Trophoblast cell (in vitro differentiated cells and primary cell): Measurements from ENCODE around the gene TEX14.

Source experiments
- DNase-seq, 2 donors: peaks; one replicate each; pipeline ENCODE4 v3.0.0-alpha.2; 2016
- H2AFZ ChIP-seq: 2 replicates; pipeline ENCODE4 v1.6.1; 2013; ENCODE audit warnings: low read length, moderate library complexity, mild to moderate bottlenecking; ENCODE audit not compliant: insufficient read depth, poor library complexity
- H2AK5ac ChIP-seq: 2 replicates; pipeline ENCODE4 v1.6.1; 2013; ENCODE audit warnings: mild to moderate bottlenecking, low read length
- H2BK120ac ChIP-seq: 2 replicates; pipeline ENCODE4 v1.6.1; 2013; ENCODE audit warnings: low read length, mild to moderate bottlenecking, moderate library complexity; ENCODE audit not compliant: insufficient read depth, poor library complexity
- H2BK12ac ChIP-seq: 2 replicates; pipeline ENCODE4 v1.6.1; 2013; ENCODE audit warnings: mild to moderate bottlenecking, low read length, moderate library complexity
- H2BK5ac ChIP-seq: 2 replicates; pipeline ENCODE4 v1.6.1; 2013; ENCODE audit warnings: low read length, low read depth, moderate library complexity, mild to moderate bottlenecking; ENCODE audit not compliant: poor library complexity
- H3K14ac ChIP-seq: 2 replicates; pipeline ENCODE4 v1.6.1; 2013; ENCODE audit warnings: mild to moderate bottlenecking, low read length
- H3K18ac ChIP-seq: 2 replicates; pipeline ENCODE4 v1.6.1; 2013; ENCODE audit warnings: mild to moderate bottlenecking, low read length
- H3K23ac ChIP-seq: 2 replicates; pipeline ENCODE4 v1.6.1; 2013; ENCODE audit warnings: low read length
- H3K27ac ChIP-seq: 2 replicates; pipeline ENCODE4 v1.5.1; 2013; ENCODE audit warnings: low read depth, mild to moderate bottlenecking, inconsistent platforms, low read length, moderate library complexity
- H3K27me3 ChIP-seq: 2 replicates; pipeline ENCODE4 v1.6.1; 2013; ENCODE audit warnings: inconsistent platforms, mild to moderate bottlenecking, low read length, moderate library complexity; ENCODE audit not compliant: insufficient read depth
- H3K36me3 ChIP-seq, 2 experiments: 1 replicate in 1 of 2; 2 replicates in 1 of 2; pipeline ENCODE4 v1.6.1; 2013; ENCODE audit warnings: low read length in 2 of 2, mild to moderate bottlenecking in 2 of 2, moderate library complexity in 1 of 2; ENCODE audit not compliant: insufficient read depth in 2 of 2, control insufficient read depth in 1 of 2
- H3K4ac ChIP-seq: 2 replicates; pipeline ENCODE4 v1.6.1; 2013; ENCODE audit warnings: low read depth, mild to moderate bottlenecking, low read length, moderate library complexity
- H3K4me1 ChIP-seq, 2 experiments: 1 replicate in 1 of 2; 2 replicates in 1 of 2; pipeline ENCODE4 v1.6.1; 2013; ENCODE audit warnings: low read length in 2 of 2, mild to moderate bottlenecking in 2 of 2, moderate library complexity in 1 of 2; ENCODE audit not compliant: insufficient read depth in 2 of 2, control insufficient read depth in 1 of 2
- H3K4me2 ChIP-seq: 2 replicates; pipeline ENCODE4 v1.6.1; 2013; ENCODE audit warnings: inconsistent platforms, mild to moderate bottlenecking, low read length, moderate library complexity
- H3K4me3 ChIP-seq: 2 replicates; pipeline ENCODE4 v1.5.1; 2013; ENCODE audit warnings: mild to moderate bottlenecking, low read depth, low read length, inconsistent platforms
- H3K79me1 ChIP-seq: one replicate; pipeline ENCODE4 v1.6.1; 2013; ENCODE audit warnings: low read length
- H3K79me2 ChIP-seq: 2 replicates; pipeline ENCODE4 v1.6.1; 2013; ENCODE audit warnings: low read length, mild to moderate bottlenecking; ENCODE audit not compliant: control insufficient read depth, insufficient read depth, poor library complexity
- H3K9ac ChIP-seq: 2 replicates; pipeline ENCODE4 v1.6.1; 2013; ENCODE audit warnings: mild to moderate bottlenecking, low read length
- H3K9me3 ChIP-seq: 2 replicates; pipeline ENCODE4 v1.6.1; 2013; ENCODE audit warnings: low read depth, mild to moderate bottlenecking, control low read depth, inconsistent platforms, low read length; ENCODE audit not compliant: insufficient read depth
- H4K12ac ChIP-seq: 2 replicates; pipeline ENCODE4 v1.6.1; 2013; ENCODE audit warnings: low read depth, mild to moderate bottlenecking, low read length, moderate library complexity
- H4K8ac ChIP-seq: 2 replicates; pipeline ENCODE4 v1.6.1; 2013; ENCODE audit warnings: low read depth, mild to moderate bottlenecking, low read length, moderate library complexity
- H4K91ac ChIP-seq: one replicate; pipeline ENCODE4 v1.6.1; 2013; ENCODE audit warnings: low read depth, mild to moderate bottlenecking, low read length, moderate library complexity
- WGBS: extraction: QIAGEN DNeasy Blood & Tissue Kit; methylation state at CpG from one replicate; pipeline ENCODE4 v1.1.7; 2013; ENCODE audit warnings: missing lambda C conversion rate; ENCODE audit not compliant: insufficient read length, insufficient coverage; ENCODE audit errors: extremely low coverage; 5-methylcytosine and 5-hydroxymethylcytosine counted together

TEX14 gene

GRCh38 chr17:58533616-58534188, 158.1 kb downstream of the TEX14 start:
- Histone ChIP-seq H2AK5ac (no peak overlapping the region), H3K14ac (no peak overlapping the region), H3K27me3 (peaks cover 16% of the 10 kb centered on the region), H3K27ac (no peak overlapping the region), H3K9me3 (no peaks in the 10 kb centered on the region), H3K36me3 (no peaks in the 10 kb centered on the region), H3K4ac (no peak overlapping the region), H2BK120ac (no peak overlapping the region), H4K8ac (no peak overlapping the region), H2BK12ac (no peak overlapping the region), H3K4me2 (no peak overlapping the region), H2AFZ (no peak overlapping the region), H3K9ac (no peak overlapping the region), H3K79me1 (no peaks in the 10 kb centered on the region), H4K91ac (no peak overlapping the region), H3K4me1 (peaks cover 9 to 25% of the 10 kb centered on the region in 2 experiments), H3K23ac (no peak overlapping the region), H4K12ac (no peak overlapping the region), H3K18ac (no peak overlapping the region), H3K4me3 (no peak overlapping the region), H3K79me2 (no peaks in the 10 kb centered on the region), H2BK5ac (no peak overlapping the region)
- no peak for DNase-seq
- no CpG with 5 or more reads among the region's 5 CpGs for WGBS

GRCh38 chr17:58532555-58532951, 159.3 kb downstream of the TEX14 start:
- peaks cover 9 to 25% of the 10 kb centered on the region in 2 experiments for H3K4me1 ChIP-seq
- H3K23ac ChIP-seq, result no peak overlapping the region
- no peak overlapping the region for H4K91ac ChIP-seq
- H3K36me3 ChIP-seq, result no peaks in the 10 kb centered on the region
- H3K27me3 ChIP-seq, result peaks cover 16% of the 10 kb centered on the region
- H3K79me2 ChIP-seq, result no peaks in the 10 kb centered on the region
- WGBS, result no CpG with 5 or more reads among the region's 3 CpGs
- no peaks in the 10 kb centered on the region for H3K79me1 ChIP-seq
- no peak overlapping the region for H2BK12ac ChIP-seq
- H3K14ac ChIP-seq, result no peak overlapping the region
- no peaks in the 10 kb centered on the region for H3K9me3 ChIP-seq
- H4K12ac ChIP-seq, result no peak overlapping the region
- no peak overlapping the region for H3K18ac ChIP-seq
- no peak overlapping the region for H2BK5ac ChIP-seq
- no peak overlapping the region for H3K9ac ChIP-seq
- DNase-seq, result no peak
- no peak overlapping the region for H4K8ac ChIP-seq
- no peak overlapping the region for H2AK5ac ChIP-seq
- no peak overlapping the region for H3K4me2 ChIP-seq
- no peak overlapping the region for H2BK120ac ChIP-seq
- H3K4me3 ChIP-seq, result no peak overlapping the region
- H3K4ac ChIP-seq, result no peak overlapping the region
- no peak overlapping the region for H2AFZ ChIP-seq
- H3K27ac ChIP-seq, result no peak overlapping the region

- peaks cover 16% of the 10 kb centered on the region for H3K27me3 ChIP-seq
- no peak overlapping the region for H2BK12ac ChIP-seq
- DNase-seq, result peak; percentile 32 to 67
- no peaks in the 10 kb centered on the region for H3K79me2 ChIP-seq
- peak overlapping the region; percentile 81 for H3K4me2 ChIP-seq
- no peaks in the 10 kb centered on the region for H3K79me1 ChIP-seq
- no peak overlapping the region for H3K14ac ChIP-seq
- H3K4me1 ChIP-seq, result peaks cover 9 to 25% of the 10 kb centered on the region in 2 experiments
- no peaks in the 10 kb centered on the region for H3K9me3 ChIP-seq
- H4K8ac ChIP-seq, result no peak overlapping the region
- no peak overlapping the region for H4K12ac ChIP-seq
- H3K9ac ChIP-seq, result no peak overlapping the region
- H3K36me3 ChIP-seq, result no peaks in the 10 kb centered on the region
- H2BK5ac ChIP-seq, result no peak overlapping the region
- no peak overlapping the region for H3K27ac ChIP-seq
- no peak overlapping the region for H2AFZ ChIP-seq
- H2AK5ac ChIP-seq, result no peak overlapping the region
- H3K18ac ChIP-seq, result no peak overlapping the region
- H3K4ac ChIP-seq, result no peak overlapping the region
- no peak overlapping the region for H4K91ac ChIP-seq
- H3K4me3 ChIP-seq, result peak overlapping the region; percentile 65
- H3K23ac ChIP-seq, result no peak overlapping the region
- no peak overlapping the region for H2BK120ac ChIP-seq
- no CpG with 5 or more reads among the region's 82 CpGs for WGBS
Measured at GRCh38 chr17:58531661-58532554, 159.9 kb downstream of the TEX14 start.

GRCh38 chr17:58531122-58531521, 160.7 kb downstream of the TEX14 start:
- H2AK5ac ChIP-seq, result no peak overlapping the region
- no peaks in the 10 kb centered on the region for H3K9me3 ChIP-seq
- H2BK12ac ChIP-seq, result no peak overlapping the region
- H3K27ac ChIP-seq, result no peak overlapping the region
- no peak overlapping the region for H3K23ac ChIP-seq
- H2BK5ac ChIP-seq, result no peak overlapping the region
- H4K91ac ChIP-seq, result no peak overlapping the region
- H3K79me2 ChIP-seq, result no peaks in the 10 kb centered on the region
- H3K36me3 ChIP-seq, result no peaks in the 10 kb centered on the region
- H2AFZ ChIP-seq, result no peak overlapping the region
- H3K4me3 ChIP-seq, result no peak overlapping the region
- DNase-seq, result no peak
- H4K8ac ChIP-seq, result no peak overlapping the region
- no peak overlapping the region for H2BK120ac ChIP-seq
- no peak overlapping the region for H3K14ac ChIP-seq
- H3K4me2 ChIP-seq, result peak overlapping the region; percentile 81
- H3K27me3 ChIP-seq, result peaks cover 16% of the 10 kb centered on the region
- no peak overlapping the region for H3K9ac ChIP-seq
- no peaks in the 10 kb centered on the region for H3K79me1 ChIP-seq
- no peak overlapping the region for H4K12ac ChIP-seq
- H3K18ac ChIP-seq, result no peak overlapping the region
- H3K4ac ChIP-seq, result no peak overlapping the region
- H3K4me1 ChIP-seq, result peaks cover 9 to 25% of the 10 kb centered on the region in 2 experiments
- WGBS, result no CpG with 5 or more reads among the region's 3 CpGs
